ENCODE results near the gene DTHD1. TPM values are rescaled to one million over a fixed set of nuclear protein-coding genes. Genes with fewer than 3 reads are reported as not detected.

The DTHD1 gene
- total and polyA plus RNA-seq, 2 donors (not counting 3 experiments of a cell fraction or from before 2014, with no cell fraction given): not detected

DNA sequence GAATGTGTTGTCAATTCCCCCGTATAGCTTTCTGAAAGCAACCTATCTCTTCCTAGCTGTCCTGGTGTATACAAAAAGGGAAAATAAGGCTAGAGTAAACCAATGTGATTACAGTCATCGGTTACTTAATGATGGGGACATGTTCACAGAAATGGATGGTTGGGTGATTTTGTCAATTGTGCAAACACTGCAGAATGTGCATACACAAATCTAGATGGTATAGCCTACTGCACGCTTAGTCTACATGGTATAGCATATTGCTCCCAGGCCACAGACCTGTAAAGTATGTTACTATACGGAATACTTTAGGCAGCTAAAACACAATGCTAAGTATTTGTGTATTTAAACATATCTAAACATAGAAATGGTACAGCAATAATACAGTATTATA lies 5.1 kb downstream of the DTHD1 start:
- Histone ChIP-seq H3K9me3 (replicated peaks; ENCODE audit: control insufficient read depth, insufficient read depth, low read length) (no peaks in the 10 kb centered on the region), H3K27ac (ENCODE audit: insufficient read depth, low read depth, low read length) (no peak overlapping the region), H3K9ac (replicated peaks; ENCODE audit: extremely low read depth, insufficient read depth, low read length) (no peak overlapping the region), H3K79me2 (ENCODE audit: control insufficient read depth, insufficient read depth, low read length) (no peaks in the 10 kb centered on the region), H3K9me1 (replicated peaks; ENCODE audit: control insufficient read depth, extremely low read depth, insufficient read depth, low read length) (no peaks in the 10 kb centered on the region), H3K4me3 (replicated peaks in 1 of 3; ENCODE audit: insufficient read depth in 1 of 3, low read depth in 1 of 3, low read length in 3 of 3) (no peak overlapping the region), H3K36me3 (ENCODE audit: control insufficient read depth in 2 of 2, extremely low read depth in 1 of 2, insufficient read depth in 2 of 2, low read length in 2 of 2) (no peaks in the 10 kb centered on the region), H3K27me3 (ENCODE audit: control insufficient read depth in 2 of 2, insufficient read depth in 2 of 2, low read length in 2 of 2) (no peaks in the 10 kb centered on the region), H3K4me1 (ENCODE audit: control insufficient read depth, extremely low read depth, insufficient read depth, low read length) (no peaks in the 10 kb centered on the region), H2AFZ (ENCODE audit: low read depth, low read length) (no peak overlapping the region), H3K4me2 (ENCODE audit: insufficient read depth, low read length) (no peak overlapping the region), H4K20me1 (replicated peaks; ENCODE audit: control insufficient read depth, extremely low read depth, insufficient read depth, low read length) (no peaks in the 10 kb centered on the region)
- no peak for TF ChIP-seq EZH2 (IDR thresholded peaks at IDR 0.05; ENCODE audit: borderline replicate concordance, low read depth, low read length, severe bottlenecking)
- TF ChIP-seq MYC (IDR thresholded peaks at IDR 0.05; ENCODE audit: low read depth, low read length): no peak
- TF ChIP-seq GATA2 (IDR thresholded peaks at IDR 0.05; ENCODE audit: insufficient read depth, insufficient read length, low read depth, low read length): no peak
- TF ChIP-seq POLR2AphosphoS5 (IDR thresholded peaks at IDR 0.05; ENCODE audit: insufficient read depth, low read depth, low read length): no peak
- TF ChIP-seq FOS (IDR thresholded peaks at IDR 0.05; ENCODE audit: borderline replicate concordance, insufficient read depth, low read length): no peak
- TF ChIP-seq, protein P1, sequence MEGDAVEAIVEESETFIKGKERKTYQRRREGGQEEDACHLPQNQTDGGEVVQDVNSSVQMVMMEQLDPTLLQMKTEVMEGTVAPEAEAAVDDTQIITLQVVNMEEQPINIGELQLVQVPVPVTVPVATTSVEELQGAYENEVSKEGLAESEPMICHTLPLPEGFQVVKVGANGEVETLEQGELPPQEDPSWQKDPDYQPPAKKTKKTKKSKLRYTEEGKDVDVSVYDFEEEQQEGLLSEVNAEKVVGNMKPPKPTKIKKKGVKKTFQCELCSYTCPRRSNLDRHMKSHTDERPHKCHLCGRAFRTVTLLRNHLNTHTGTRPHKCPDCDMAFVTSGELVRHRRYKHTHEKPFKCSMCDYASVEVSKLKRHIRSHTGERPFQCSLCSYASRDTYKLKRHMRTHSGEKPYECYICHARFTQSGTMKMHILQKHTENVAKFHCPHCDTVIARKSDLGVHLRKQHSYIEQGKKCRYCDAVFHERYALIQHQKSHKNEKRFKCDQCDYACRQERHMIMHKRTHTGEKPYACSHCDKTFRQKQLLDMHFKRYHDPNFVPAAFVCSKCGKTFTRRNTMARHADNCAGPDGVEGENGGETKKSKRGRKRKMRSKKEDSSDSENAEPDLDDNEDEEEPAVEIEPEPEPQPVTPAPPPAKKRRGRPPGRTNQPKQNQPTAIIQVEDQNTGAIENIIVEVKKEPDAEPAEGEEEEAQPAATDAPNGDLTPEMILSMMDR (IDR thresholded peaks at IDR 0.05; ENCODE audit: extremely low read depth in 1 of 2, insufficient read depth in 1 of 2, low read depth in 1 of 2, low read length in 2 of 2): no peak
- TF ChIP-seq POLR2A (IDR thresholded peaks at IDR 0.05; ENCODE audit: low read depth, low read length): no peak
- no peak for TF ChIP-seq JUN (IDR thresholded peaks at IDR 0.05; ENCODE audit: borderline replicate concordance, insufficient read depth, insufficient read length, low read depth)
- TF ChIP-seq, protein P2, sequence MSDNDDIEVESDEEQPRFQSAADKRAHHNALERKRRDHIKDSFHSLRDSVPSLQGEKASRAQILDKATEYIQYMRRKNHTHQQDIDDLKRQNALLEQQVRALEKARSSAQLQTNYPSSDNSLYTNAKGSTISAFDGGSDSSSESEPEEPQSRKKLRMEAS (IDR thresholded peaks at IDR 0.05; ENCODE audit: insufficient read depth, insufficient read length): no peak
- POLR2A ChIA-PET: no interaction called here
- BruUV-seq (replicated peaks): no TSS peak
- CTCF ChIA-PET: interaction anchor here (0.5 kb wide), 1 partner anchor 1493 kb away, joined by 3 read pairs; no protein-coding TSS in a partner anchor
- DNase-seq (ENCODE audit: low read depth, low spot score) (no peak), FAIRE-seq (no peak)
- dilution Hi-C loops (cut with MboI; ENCODE audit: extremely low pct_ligation_motif_present, low sequenced_read_pairs): no loop called here
- intact Hi-C loops (cut with micrococcal nuclease): no loop called here
